Stimulated activated CD4-positive, alpha-beta T cell treated with anti-CD3 and anti-CD28 coated beads, Interleukin-4, amount 100 ng/mL, for 1 hour (primary cell): ENCODE results near the gene PPP2R5C.

Experiments
- DNase-seq: peaks from one replicate; pipeline ENCODE4 v3.0.0-alpha.2; 2020

Gene PPP2R5C

GRCh38 chr14:101757064-101757838 lies 4.3 kb upstream of the PPP2R5C start:
- DNase-seq = no peak

DNA sequence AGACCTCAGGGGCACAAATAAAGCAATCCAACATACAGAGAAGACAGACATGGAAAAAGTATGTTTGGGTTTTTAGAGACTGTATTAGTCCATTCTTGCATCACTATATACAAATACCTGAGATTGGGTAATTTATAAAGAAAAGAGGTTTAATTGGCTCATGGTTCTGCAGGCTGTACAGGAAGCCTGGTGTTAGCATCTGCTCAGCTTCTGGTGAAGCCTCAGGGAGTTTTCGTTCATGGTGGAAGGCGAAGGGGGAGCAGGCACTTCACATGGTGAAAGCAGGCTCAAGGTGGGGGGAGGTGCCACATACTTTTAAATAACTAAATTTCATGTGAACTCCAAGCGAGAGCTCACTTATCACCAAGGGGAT lies 3.7 kb upstream of the PPP2R5C start:
- no peak for DNase-seq

GRCh38 chr14:101758913-101759593 lies 2.5 kb upstream of the PPP2R5C start:
- no peak for DNase-seq

DNA sequence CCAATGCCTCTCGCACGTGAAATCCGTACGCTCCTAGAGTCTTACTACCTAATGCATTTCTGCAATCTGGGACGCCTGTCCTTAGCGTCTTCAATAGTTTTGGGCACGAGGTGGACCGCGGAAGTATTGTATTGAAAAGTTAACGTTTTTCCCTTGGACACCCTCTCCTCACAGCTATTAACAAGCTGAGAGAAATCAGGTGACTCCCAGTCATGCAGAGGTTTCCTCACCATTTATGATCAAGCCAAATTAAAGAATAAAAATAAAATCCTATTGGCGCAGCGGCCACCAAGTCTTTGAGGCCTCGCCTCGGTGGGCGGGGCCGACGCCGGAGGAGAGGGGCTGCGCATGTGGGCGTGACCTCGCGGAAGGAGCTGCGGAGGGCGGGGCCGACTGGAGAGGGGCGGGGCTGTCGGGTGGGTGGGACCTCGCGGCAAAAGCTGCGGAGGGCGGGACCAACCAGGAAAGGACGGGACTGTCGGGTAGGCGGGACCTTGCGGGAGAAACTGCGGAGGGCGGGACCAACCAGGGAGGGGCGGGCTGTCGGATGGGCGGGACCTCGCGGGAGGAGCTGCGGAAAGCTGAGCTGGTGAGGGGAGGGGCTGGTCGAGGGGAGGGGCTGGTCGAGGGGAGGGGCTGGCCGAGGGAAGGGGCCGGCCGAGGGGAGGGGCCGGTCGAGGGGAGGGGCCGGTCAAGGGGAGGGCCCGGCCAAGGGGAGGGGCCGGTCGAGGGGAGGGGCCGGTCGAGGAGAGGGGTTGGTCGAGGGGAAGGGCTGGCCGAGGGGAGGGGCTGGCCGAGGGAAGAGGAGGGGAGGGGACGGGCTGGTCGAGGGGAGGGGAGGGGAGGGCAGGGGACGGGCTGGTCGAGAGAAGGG lies 1.1 kb upstream of the PPP2R5C start:
- peak; percentile 93 for DNase-seq

GRCh38 chr14:101761881-101762529 lies 496 bp downstream of the PPP2R5C start:
- DNase-seq = peak; percentile 57

- DNase-seq = no peak
These were observed 1.1 kb downstream of the PPP2R5C start for GRCh38 chr14:101762530-101763101.

DNA sequence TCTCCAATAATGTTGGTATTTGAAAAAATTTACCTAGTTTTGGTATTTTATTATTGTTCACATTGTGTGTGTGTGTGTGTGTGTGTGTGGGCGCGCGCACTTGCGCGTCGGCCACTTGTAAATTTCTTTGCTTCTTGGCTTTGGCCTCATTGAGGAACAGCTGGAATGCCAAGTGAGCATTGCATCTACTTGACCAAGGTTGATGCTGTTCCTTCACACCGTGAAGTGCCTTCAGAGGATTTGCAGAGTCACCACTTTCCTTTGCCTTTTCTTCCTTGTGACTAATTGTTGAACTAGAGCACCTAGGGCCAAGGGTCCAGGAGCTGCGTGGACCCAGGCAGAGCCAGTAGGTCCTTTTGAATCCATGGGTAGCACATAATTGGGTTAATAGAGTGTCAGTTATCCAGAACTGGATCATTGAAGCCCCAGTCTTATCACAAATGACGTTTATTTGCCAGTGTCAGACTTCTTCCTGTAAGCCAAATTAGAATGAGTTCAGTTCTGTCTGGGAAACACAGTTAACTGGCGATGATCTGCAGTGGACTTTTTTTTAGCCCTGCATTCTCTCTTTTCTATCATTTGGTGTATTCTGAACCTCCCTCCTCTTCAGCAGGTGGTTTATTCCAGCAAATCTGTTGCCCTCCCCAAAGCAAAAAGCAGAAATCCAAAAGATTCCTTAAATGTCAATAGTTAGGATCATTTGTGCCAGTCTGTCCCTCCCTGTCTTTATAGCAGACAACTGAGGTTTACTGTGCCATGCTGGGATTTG lies 2.6 kb downstream of the PPP2R5C start:
- no peak for DNase-seq

GRCh38 chr14:101767618-101768362 lies 6.3 kb downstream of the PPP2R5C start:
- DNase-seq = no peak

- DNase-seq = no peak
These were observed 8.7 kb downstream of the PPP2R5C start for GRCh38 chr14:101770183-101770582.

DNA sequence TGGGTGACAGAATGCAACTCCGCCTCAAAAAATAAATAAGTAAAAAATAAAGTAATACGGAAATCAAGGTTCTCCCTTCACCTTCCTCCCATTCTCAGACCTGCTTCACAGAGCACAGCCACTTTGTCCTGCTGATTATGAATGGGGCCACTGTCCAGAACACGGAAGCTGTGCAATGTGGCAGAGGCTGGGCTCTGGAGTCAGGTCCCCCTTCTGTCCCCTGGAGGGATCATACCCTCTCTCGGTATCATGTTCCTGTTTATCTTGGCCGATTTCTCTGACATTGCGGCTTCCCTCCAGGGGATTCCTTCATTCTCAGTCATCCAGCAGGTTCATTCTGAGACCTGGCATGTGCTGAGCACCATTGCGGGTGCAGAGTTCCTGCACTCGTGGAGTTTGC lies 11.3 kb downstream of the PPP2R5C start:
- DNase-seq = no peak

- DNase-seq = no peak
These were observed 11.9 kb downstream of the PPP2R5C start for GRCh38 chr14:101773378-101773777.

GRCh38 chr14:101774006-101774795 lies 12.7 kb downstream of the PPP2R5C start:
- DNase-seq = no peak

GRCh38 chr14:101774814-101775213 lies 13.3 kb downstream of the PPP2R5C start:
- DNase-seq = no peak

DNA sequence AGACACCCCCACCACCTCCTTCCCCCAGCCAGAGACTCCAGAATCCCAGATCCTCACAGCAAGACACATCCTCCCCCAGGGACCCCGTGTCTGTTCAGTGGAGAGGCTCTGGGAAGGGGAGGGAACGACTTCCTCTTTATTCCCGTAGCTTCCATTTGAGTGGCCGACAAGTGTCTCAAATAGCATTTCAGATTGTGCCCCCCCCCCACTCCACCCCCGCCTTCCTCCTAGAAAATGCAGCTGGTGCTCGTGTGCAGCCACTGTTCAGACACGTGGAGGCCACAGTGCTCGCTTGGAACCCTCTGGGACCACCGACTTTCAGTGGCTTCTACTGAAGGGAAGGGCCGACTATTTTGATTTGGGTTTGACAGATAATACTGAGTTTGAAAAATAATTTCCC lies 14.3 kb downstream of the PPP2R5C start:
- DNase-seq = no peak

DNA sequence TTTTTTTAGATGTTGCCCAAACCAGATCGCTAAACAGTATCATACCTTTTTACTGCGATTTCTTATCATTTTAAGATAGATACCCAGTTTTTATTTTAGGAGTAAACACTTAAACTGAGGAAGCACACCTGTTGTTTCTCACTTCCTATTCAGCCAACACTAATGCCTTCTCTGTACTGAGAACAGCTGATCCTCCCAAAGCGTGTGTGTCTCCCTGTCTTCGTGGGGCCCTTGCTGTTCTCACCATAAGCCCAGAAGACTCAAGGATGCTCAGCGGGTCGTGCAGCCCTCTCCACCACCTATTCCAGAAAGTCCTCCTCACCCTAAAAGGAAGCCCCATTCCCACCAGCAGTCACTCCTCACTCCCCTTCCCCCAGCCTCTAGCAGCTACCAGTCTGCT lies 14.8 kb downstream of the PPP2R5C start:
- DNase-seq = no peak

DNA sequence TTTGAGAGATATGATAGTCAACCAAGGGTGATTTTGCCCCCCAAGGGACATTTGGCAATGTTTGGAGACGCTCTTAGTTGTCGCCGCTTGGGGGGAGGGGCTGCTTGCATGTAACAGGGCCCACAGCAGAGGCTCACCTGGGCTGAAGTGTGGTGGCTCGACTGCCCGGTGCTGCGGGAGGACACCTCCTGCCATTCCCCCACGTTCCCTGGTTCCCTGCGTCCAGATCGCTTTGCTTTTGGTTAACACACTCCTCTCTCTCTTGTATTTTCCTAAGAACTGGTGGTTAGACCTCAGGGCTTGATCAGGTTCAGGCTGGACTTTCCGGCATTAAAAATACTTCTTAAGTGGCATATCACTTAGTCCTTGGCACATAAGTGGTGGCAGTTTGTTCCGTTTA lies 18.9 kb downstream of the PPP2R5C start:
- DNase-seq = no peak

DNA sequence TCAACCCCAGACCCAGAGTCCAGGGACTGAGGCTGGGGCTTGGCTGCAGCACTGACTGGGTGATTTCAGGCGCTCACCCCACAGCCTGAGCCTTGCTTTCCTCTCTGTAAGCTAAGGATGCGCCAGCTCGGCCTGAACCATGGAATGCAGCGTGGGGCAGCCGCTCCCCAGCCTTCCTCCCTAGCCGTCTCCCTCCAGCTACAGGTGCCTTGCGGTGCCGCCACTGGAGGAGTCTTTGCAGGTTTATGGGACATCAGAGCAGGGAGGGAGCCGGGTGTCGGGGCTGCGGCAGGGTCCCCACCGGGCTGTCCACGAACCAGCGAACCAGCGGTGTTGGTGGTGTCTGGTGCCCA lies 19.4 kb downstream of the PPP2R5C start:
- no peak for DNase-seq

DNA sequence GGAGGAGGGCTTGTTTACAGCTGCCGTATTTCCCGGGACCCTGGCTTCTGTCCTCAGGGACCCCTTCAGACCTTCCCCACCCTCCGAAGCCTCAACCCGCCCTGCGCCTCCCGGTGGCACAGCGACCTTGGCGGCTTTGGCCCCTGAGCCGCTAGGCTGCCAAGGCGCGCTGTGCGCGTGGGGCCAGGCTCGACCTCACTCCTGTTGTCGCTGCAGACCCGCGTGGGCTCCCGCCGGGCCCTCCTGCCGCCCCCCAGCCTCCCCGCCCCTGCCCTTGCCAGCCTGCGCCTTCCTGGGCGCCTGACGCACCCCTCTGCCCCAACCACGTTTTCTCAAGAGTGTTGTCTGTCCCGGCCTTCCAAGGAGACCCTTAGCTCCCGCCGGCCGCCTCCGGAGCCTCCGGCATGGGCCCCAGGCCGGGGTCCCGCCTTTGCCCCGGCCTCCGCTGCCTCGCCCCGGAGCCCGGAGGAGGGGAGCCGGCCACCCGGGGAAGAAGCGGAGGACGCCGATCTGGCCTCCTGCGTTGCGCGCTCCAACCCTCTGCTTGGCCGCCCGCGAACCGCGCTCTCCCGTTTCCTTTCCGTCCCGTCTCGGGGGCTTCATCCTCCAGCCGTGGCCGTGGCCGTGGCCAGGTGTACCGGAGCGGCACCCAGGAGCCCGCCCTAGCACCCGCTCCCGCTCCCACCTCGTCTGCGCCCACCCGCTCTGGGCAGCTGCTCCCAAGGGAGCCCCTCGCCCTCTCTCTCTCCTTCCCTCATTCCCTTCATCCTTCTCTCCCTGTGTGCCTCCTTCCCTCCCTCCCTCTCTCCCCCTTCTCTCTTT lies 19.9 kb downstream of the PPP2R5C start:
- peak; percentile 46 for DNase-seq

DNA sequence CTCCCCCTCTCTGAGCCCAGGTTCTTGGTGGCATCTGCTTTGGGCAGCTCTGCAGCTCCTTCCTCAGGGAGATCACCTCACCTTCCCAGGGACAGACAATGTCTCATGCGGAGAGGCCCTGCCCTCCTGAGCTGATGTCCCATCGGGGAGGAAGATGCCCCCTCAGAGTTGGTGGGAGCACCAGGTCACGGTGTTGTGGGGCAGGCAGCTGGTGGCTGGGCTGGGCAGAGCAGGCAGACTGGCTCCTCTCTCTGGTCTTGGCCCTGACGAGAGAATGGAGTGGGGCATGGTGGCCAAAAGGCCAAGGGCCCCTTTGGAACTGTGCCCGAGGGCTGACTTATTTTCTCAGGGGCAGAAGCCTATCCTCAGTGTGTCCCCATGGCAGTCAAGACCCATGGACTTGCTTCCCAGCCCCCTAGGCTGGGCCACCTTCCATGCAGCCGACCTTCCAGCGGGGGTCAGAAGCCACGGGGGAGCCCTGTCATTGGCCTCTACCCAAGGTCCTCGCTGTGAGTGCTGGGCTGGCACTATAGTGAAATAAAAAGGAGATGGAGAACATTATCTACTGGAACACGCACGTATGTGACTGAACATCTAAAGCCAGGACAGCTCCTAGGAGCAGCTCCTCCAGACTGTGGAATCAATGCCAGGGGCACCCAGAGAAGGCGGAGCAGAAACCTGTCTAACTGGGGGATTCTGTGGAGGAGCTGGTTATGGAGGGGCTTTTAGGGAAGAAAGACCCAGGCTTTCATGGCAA lies 21.9 kb downstream of the PPP2R5C start:
- DNase-seq = no peak
